IMR-90 (cell line): ENCODE results near the gene SLC9A7. TPM values are rescaled to one million over a fixed set of nuclear protein-coding genes. Genes with fewer than 3 reads are reported as not detected.

Experiments
- ATAC-seq: fragments of 200-7000 bp; cut with Tn5 transposase; 2 replicates; pipeline ENCODE4 v1.9.1; 2020; ENCODE audit warnings: low read depth, mild to moderate bottlenecking, moderate library complexity
- BruUV-seq: library from RNA; stranded (reverse); fragments of 400-500 nt; replicated peaks from 2 replicates; lab custom pipeline; 2021; lab: Mats Ljungman, UMichigan
- CTCF ChIA-PET: fragments of 300-600 bp; formaldehyde crosslinking; extraction: SDS; loops from one replicate; lab custom pipeline; 2021; ENCODE audit warnings: antibody characterized with exemption; lab: Yijun Ruan, JAX
- POLR2A ChIA-PET: fragments of 300-600 bp; sonication (Branson Sonifier 250); formaldehyde crosslinking; loops from one replicate; lab custom pipeline; 2022; ENCODE audit warnings: antibody characterized with exemption; ENCODE audit not compliant: unreplicated experiment; lab: Charles Lee
- DNase-seq: peaks from one replicate; pipeline ENCODE4 v3.0.0; 2013
- H2AFZ ChIP-seq: replicated peaks from 2 replicates; pipeline ENCODE3; 2013; ENCODE audit warnings: low read length, mild to moderate bottlenecking; ENCODE audit not compliant: poor library complexity
- H2AK5ac ChIP-seq: 2 replicates; pipeline ENCODE4 v1.6.1; 2013; ENCODE audit warnings: low read depth, low read length, inconsistent platforms
- H2AK9ac ChIP-seq: replicated peaks from 2 replicates; pipeline ENCODE3; 2013; ENCODE audit warnings: mild to moderate bottlenecking, low read depth, low read length, moderate library complexity; ENCODE audit not compliant: poor library complexity
- H2BK120ac ChIP-seq: 2 replicates; pipeline ENCODE4 v1.6.1; 2013; ENCODE audit warnings: low read depth, low read length, inconsistent platforms
- H2BK15ac ChIP-seq: 3 replicates; pipeline ENCODE4 v1.6.1; 2013; ENCODE audit warnings: low read depth, low read length, inconsistent platforms
- H2BK20ac ChIP-seq: 2 replicates; pipeline ENCODE4 v1.6.1; 2013; ENCODE audit warnings: low read depth, mild to moderate bottlenecking, inconsistent platforms, low read length, moderate library complexity
- H2BK5ac ChIP-seq: 2 replicates; pipeline ENCODE4 v1.6.1; 2013; ENCODE audit warnings: mild to moderate bottlenecking, low read depth, low read length, inconsistent platforms; ENCODE audit not compliant: poor library complexity, severe bottlenecking
- H3K14ac ChIP-seq: replicated peaks from 2 replicates; pipeline ENCODE4 v1.6.1; 2013; ENCODE audit warnings: low read depth, low read length, inconsistent platforms
- H3K18ac ChIP-seq: 2 replicates; pipeline ENCODE4 v1.6.1; 2013; ENCODE audit warnings: low read depth, low read length, control low read depth
- H3K23ac ChIP-seq: 2 replicates; pipeline ENCODE4 v1.6.1; 2013; ENCODE audit warnings: low read depth, low read length, inconsistent platforms
- H3K27ac ChIP-seq: 2 replicates; pipeline ENCODE4 v1.5.1; 2013; ENCODE audit warnings: mild to moderate bottlenecking, control low read depth, low read length; ENCODE audit not compliant: insufficient read depth
- H3K27me3 ChIP-seq: 2 replicates; pipeline ENCODE4 v1.6.1; 2013; ENCODE audit warnings: low read length; ENCODE audit not compliant: control insufficient read depth, insufficient read depth
- H3K36me3 ChIP-seq: 2 replicates; pipeline ENCODE4 v1.6.1; 2013; ENCODE audit warnings: low read length, mixed read lengths; ENCODE audit not compliant: control insufficient read depth, insufficient read depth
- H3K4ac ChIP-seq: 2 replicates; pipeline ENCODE4 v1.6.1; 2013; ENCODE audit warnings: low read depth, low read length, inconsistent platforms
- H3K4me1 ChIP-seq: 2 replicates; pipeline ENCODE4 v1.6.1; 2013; ENCODE audit warnings: low read length, mixed read lengths; ENCODE audit not compliant: control insufficient read depth, insufficient read depth
- H3K4me2 ChIP-seq: 2 replicates; pipeline ENCODE4 v1.6.1; 2013; ENCODE audit warnings: low read depth, mild to moderate bottlenecking, control low read depth, low read length, moderate library complexity
- H3K4me3 ChIP-seq: 2 replicates; pipeline ENCODE4 v1.5.1; 2013; ENCODE audit warnings: low read depth, mild to moderate bottlenecking, control low read depth, low read length, moderate library complexity; ENCODE audit not compliant: insufficient read depth
- H3K56ac ChIP-seq: 2 replicates; pipeline ENCODE4 v1.6.1; 2013; ENCODE audit warnings: low read length, inconsistent platforms; ENCODE audit not compliant: insufficient read depth; ENCODE audit errors: extremely low read depth
- H3K79me1 ChIP-seq, 2 experiments: 2 replicates each; pipeline ENCODE4 v1.6.1; 2013; ENCODE audit warnings: low read length in 2 of 2, inconsistent platforms in 1 of 2, low read depth in 1 of 2
- H3K9ac ChIP-seq: 2 replicates; pipeline ENCODE4 v1.6.1; 2013; ENCODE audit warnings: low read depth, low read length, control low read depth
- H3K9me1 ChIP-seq: 2 replicates; pipeline ENCODE4 v1.6.1; 2013; ENCODE audit warnings: low read length, inconsistent platforms; ENCODE audit not compliant: insufficient read depth
- H3K9me3 ChIP-seq: 2 replicates; pipeline ENCODE4 v1.6.1; 2013; ENCODE audit warnings: low read length; ENCODE audit not compliant: control insufficient read depth, insufficient read depth
- H4K20me1 ChIP-seq: 2 replicates; pipeline ENCODE4 v1.6.1; 2013; ENCODE audit warnings: low read length, inconsistent platforms; ENCODE audit not compliant: insufficient read depth
- H4K5ac ChIP-seq: 2 replicates; pipeline ENCODE4 v1.6.1; 2013; ENCODE audit warnings: mild to moderate bottlenecking, low read depth, low read length, control low read depth
- H4K8ac ChIP-seq, 2 experiments: 2 replicates each; pipeline ENCODE4 v1.6.1; 2013; ENCODE audit warnings: low read depth in 2 of 2, low read length in 2 of 2, control low read depth in 1 of 2, inconsistent platforms in 1 of 2
- H4K91ac ChIP-seq: 2 replicates; pipeline ENCODE4 v1.6.1; 2013; ENCODE audit warnings: low read depth, low read length, inconsistent platforms; ENCODE audit not compliant: insufficient read depth
- BHLHE40 ChIP-seq: fragments of 150-350 bp; IDR thresholded peaks from 2 replicates; pipeline ENCODE4 v1.6.1; 2016; ENCODE audit warnings: mild to moderate bottlenecking, low read depth, low read length
- CTCF ChIP-seq: conservative IDR thresholded peaks from 2 replicates; pipeline ENCODE4 v1.5.1; 2012; ENCODE audit warnings: mild to moderate bottlenecking, low read depth, low read length, improper control_type of control experiment
- ELK1 ChIP-seq: fragments of 150-350 bp; IDR thresholded peaks from 2 replicates; pipeline ENCODE4 v1.6.1; 2016; ENCODE audit warnings: low read depth, mild to moderate bottlenecking, low read length, moderate library complexity, borderline replicate concordance
- FOS ChIP-seq: fragments of 150-350 bp; IDR thresholded peaks from 2 replicates; pipeline ENCODE4 v1.6.1; 2016; ENCODE audit warnings: low read depth, low read length
- MAFK ChIP-seq: IDR thresholded peaks from 2 replicates; pipeline ENCODE4 v1.6.1; 2012; ENCODE audit warnings: low read depth, low read length, improper control_type of control experiment
- MAZ ChIP-seq: IDR thresholded peaks from 2 replicates; pipeline ENCODE4 v1.6.1; 2012; ENCODE audit warnings: low read depth, mild to moderate bottlenecking, low read length, improper control_type of control experiment, moderate library complexity, borderline replicate concordance
- POLR2A ChIP-seq: IDR thresholded peaks from 2 replicates; pipeline ENCODE4 v1.6.1; 2012; ENCODE audit warnings: mild to moderate bottlenecking, low read depth, low read length
- RAD21 ChIP-seq: IDR thresholded peaks from 2 replicates; pipeline ENCODE4 v1.6.1; 2012; ENCODE audit warnings: low read length, improper control_type of control experiment
- RCOR1 ChIP-seq: IDR thresholded peaks from 2 replicates; pipeline ENCODE4 v1.6.1; 2012; ENCODE audit warnings: mild to moderate bottlenecking, low read length, improper control_type of control experiment; ENCODE audit not compliant: insufficient replicate concordance
- SMC3 ChIP-seq: fragments of 150-350 bp; IDR thresholded peaks from 2 replicates; pipeline ENCODE4 v1.6.1; 2016; ENCODE audit warnings: low read depth, mild to moderate bottlenecking, antibody characterized with exemption, low read length, moderate library complexity
- USF2 ChIP-seq: fragments of 150-350 bp; IDR thresholded peaks from 2 replicates; pipeline ENCODE4 v1.6.1; 2017; ENCODE audit warnings: mild to moderate bottlenecking, antibody characterized with exemption, low read length, low read depth
- WGBS, 2 experiments: methylation state at CpG; one replicate each; pipeline versions ENCODE4 v1.1.5 to v1.1.7; 2013; ENCODE audit warnings: missing lambda C conversion rate in 2 of 2; ENCODE audit not compliant: insufficient read length in 1 of 2; ENCODE audit errors: extremely low coverage in 2 of 2; 5-methylcytosine and 5-hydroxymethylcytosine counted together
- dilution Hi-C: fragments of 300-500 bp; cut with HindIII; formaldehyde crosslinking; loops from one replicate; pipeline ENCODE4 v1.14.3; 2018; ENCODE audit warnings: low sequenced_read_pairs; ENCODE audit not compliant: unreplicated experiment
- in situ Hi-C: fragments of 300-500 bp; cut with MboI; formaldehyde crosslinking; loops from 3 replicates; pipeline ENCODE4 v1.14.3; 2019; ENCODE audit warnings: low sequenced_read_pairs, inconsistent platforms, mixed read lengths
- intact Hi-C: fragments of 100-400 bp; cut with micrococcal nuclease; formaldehyde crosslinking; loops from 2 replicates; pipeline ENCODE4 v1.10.0; 2022
- polyA plus RNA-seq, 3 experiments: library from polyadenylated mRNA; depleted of rRNA; stranded (reverse); fragments of >200 nt; gene quantifications; 2 replicates each; pipeline ENCODE4 v1.2.3, GENCODE V29; 2012; ENCODE audit warnings: low replicate concordance in 1 of 3
- total RNA-seq: library from RNA; depleted of rRNA; stranded (reverse); fragments of >200 nt; gene quantifications from 2 replicates; pipeline ENCODE4 v1.2.3, GENCODE V29; 2012

Gene SLC9A7
- total and polyA plus RNA-seq, 2 of the 4 experiments (the other 2 are of a cell fraction), result 14.4 to 76.4 TPM

GRCh38 chrX:46665232-46666152 is 93.4 kb downstream of the SLC9A7 start:
- H3K4me1 ChIP-seq, result peaks cover 2% of the 10 kb centered on the region; the same call in 1 of the 2 replicates
- ATAC-seq (no peak), DNase-seq (peak; percentile 17)
- no peak overlapping the region for H3K18ac ChIP-seq
- no peak overlapping the region for H2BK5ac ChIP-seq
- dilution Hi-C loops (no loop called here), intact Hi-C loops (no loop called here), in situ Hi-C loops (no loop called here)
- H3K9me1 ChIP-seq, result no peaks in the 10 kb centered on the region
- H3K4me2 ChIP-seq, result no peak overlapping the region
- POLR2A ChIA-PET, result no interaction called here
- H3K9me3 ChIP-seq, result no peaks in the 10 kb centered on the region
- H4K91ac ChIP-seq, result no peak overlapping the region
- no peak overlapping the region for H4K8ac ChIP-seq
- H2BK120ac ChIP-seq, result no peak overlapping the region
- no peak overlapping the region for H4K5ac ChIP-seq
- no peak overlapping the region for H3K9ac ChIP-seq
- H2BK20ac ChIP-seq, result no peak overlapping the region
- CTCF ChIA-PET, result interaction anchor here (0.6 kb wide), 1 partner anchor 280 kb away, joined by 3 read pairs; no protein-coding TSS in a partner anchor
- no peaks in the 10 kb centered on the region for H4K20me1 ChIP-seq
- TF ChIP-seq FOS, result no peak
- no peak for TF ChIP-seq ELK1
- TF ChIP-seq CTCF, result no peak
- TF ChIP-seq SMC3, result no peak
- no peak for TF ChIP-seq POLR2A
- no peak for TF ChIP-seq RCOR1
- TF ChIP-seq MAZ, result no peak
- no peak for TF ChIP-seq BHLHE40
- TF ChIP-seq MAFK, result no peak
- no peak for TF ChIP-seq USF2
- no peak for TF ChIP-seq RAD21
- no TSS peak for BruUV-seq
- no peak overlapping the region for H3K27ac ChIP-seq
- H2AK5ac ChIP-seq, result no peak overlapping the region
- H2AFZ ChIP-seq, result no peak overlapping the region
- H3K4me3 ChIP-seq, result no peak overlapping the region
- H3K23ac ChIP-seq, result no peak overlapping the region
- peaks cover 0 to 3% of the 10 kb centered on the region in 2 experiments; a peak in 1 of 4 replicates for H3K79me1 ChIP-seq
- H3K14ac ChIP-seq, result no peak overlapping the region
- H3K4ac ChIP-seq, result no peak overlapping the region
- no peaks in the 10 kb centered on the region; the same call in 1 of the 2 replicates for H3K27me3 ChIP-seq
- WGBS, 2 experiments, result no CpG with 5 or more reads among the region's 3 CpGs
- no peaks in the 10 kb centered on the region for H3K36me3 ChIP-seq
- H2BK15ac ChIP-seq, result no peak overlapping the region
- no peak overlapping the region for H3K56ac ChIP-seq
- H2AK9ac ChIP-seq, result no peak overlapping the region
